Muscle layer of duodenum (tissue), 2 donors: ENCODE measurements around the gene TMEM47.

Experiments used
- H3K27ac ChIP-seq: one replicate; pipeline ENCODE4 v1.7.0; 2013; ENCODE audit warnings: mild to moderate bottlenecking, low read length
- H3K27me3 ChIP-seq: one replicate; pipeline ENCODE4 v1.7.0; 2013; ENCODE audit warnings: low read depth, mild to moderate bottlenecking, control low read depth, low read length
- H3K36me3 ChIP-seq, 2 donors: one replicate each; pipeline ENCODE4 v1.7.0; 2013; ENCODE audit warnings: low read length in 2 of 2, control low read depth in 1 of 2, mild to moderate bottlenecking in 1 of 2; ENCODE audit not compliant: insufficient read depth in 2 of 2, control insufficient read depth in 1 of 2
- H3K4me1 ChIP-seq, 2 donors: one replicate each; pipeline ENCODE4 v1.7.0; 2013; ENCODE audit warnings: low read length in 2 of 2, mild to moderate bottlenecking in 2 of 2, control low read depth in 1 of 2, moderate library complexity in 1 of 2; ENCODE audit not compliant: insufficient read depth in 2 of 2, control insufficient read depth in 1 of 2
- H3K4me3 ChIP-seq, 2 donors: one replicate each; pipeline ENCODE4 v1.7.0; 2013; ENCODE audit warnings: low read length in 2 of 2, low read depth in 1 of 2, mild to moderate bottlenecking in 1 of 2
- H3K9me3 ChIP-seq, 2 donors: one replicate each; pipeline ENCODE4 v1.7.0; 2013; ENCODE audit warnings: low read length in 2 of 2, control low read depth in 1 of 2, mild to moderate bottlenecking in 1 of 2; ENCODE audit not compliant: control insufficient read depth in 1 of 2
- donor health status: healthy.

Gene TMEM47

GRCh38 chrX:34584781-34585180 is 72.3 kb downstream of the TMEM47 start:
- Histone ChIP-seq H3K36me3 (no peaks in the 10 kb centered on the region), H3K4me3 (no peak overlapping the region), H3K4me1 (no peaks in the 10 kb centered on the region), H3K27me3 (no peaks in the 10 kb centered on the region), H3K27ac (no peak overlapping the region), H3K9me3 (no peaks in the 10 kb centered on the region)

DNA sequence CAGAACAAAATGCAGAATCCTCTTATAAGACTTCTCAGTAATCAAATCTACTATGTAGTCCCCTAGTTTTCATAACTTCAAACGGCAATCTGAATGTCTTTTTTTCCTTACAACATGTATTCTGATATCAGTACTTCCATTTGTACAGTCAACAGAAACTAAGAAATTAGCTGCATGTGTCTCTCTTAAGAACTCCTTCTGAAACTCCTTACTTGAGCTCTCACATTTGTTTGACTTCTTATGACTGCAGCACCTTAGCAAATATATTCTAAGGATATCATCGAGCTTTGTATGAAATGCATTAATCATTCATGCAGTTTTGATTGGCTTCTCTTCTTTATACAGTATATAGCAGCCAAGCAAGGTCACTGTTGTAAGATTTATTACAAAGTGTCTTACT is 77.0 kb downstream of the TMEM47 start:
- no peaks in the 10 kb centered on the region for H3K9me3 ChIP-seq
- H3K4me3 ChIP-seq: no peak overlapping the region
- H3K4me1 ChIP-seq: no peaks in the 10 kb centered on the region
- H3K27ac ChIP-seq: no peak overlapping the region
- no peaks in the 10 kb centered on the region for H3K36me3 ChIP-seq
- H3K27me3 ChIP-seq: no peaks in the 10 kb centered on the region

DNA sequence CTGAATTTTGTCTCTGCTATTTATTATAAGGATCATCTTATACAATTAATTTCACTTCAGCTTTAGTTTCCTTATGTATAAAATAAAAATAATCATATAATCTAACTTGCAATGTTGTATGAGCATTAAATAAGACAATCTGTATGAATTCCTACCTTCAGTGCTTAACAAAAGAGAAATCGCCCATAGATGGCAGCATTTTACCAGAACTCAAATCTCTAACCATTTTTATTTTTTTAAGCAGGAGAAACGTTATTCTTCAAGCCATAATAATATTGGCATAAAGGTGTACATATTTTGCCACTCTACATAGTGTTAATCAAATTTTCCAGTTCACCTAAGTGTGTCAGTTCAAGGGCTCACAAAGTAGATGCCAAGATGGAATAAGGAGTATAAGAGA is 78.8 kb downstream of the TMEM47 start:
- Histone ChIP-seq H3K9me3 (no peaks in the 10 kb centered on the region), H3K27me3 (no peaks in the 10 kb centered on the region), H3K36me3 (no peaks in the 10 kb centered on the region), H3K27ac (no peak overlapping the region), H3K4me3 (no peak overlapping the region), H3K4me1 (no peaks in the 10 kb centered on the region)
